Mucosa of rectum (tissue), 2 donors: ENCODE measurements around the gene MAN1C1.
"Not testable (repeated sequence)": the region's sequence is repeated elsewhere in the genome, so short reads cannot be mapped to it uniquely, and the experiment has no call there.

Experiments used
- H3K27ac ChIP-seq, 2 donors: one replicate each; pipeline ENCODE4 v1.7.0; 2013; ENCODE audit warnings: inconsistent platforms in 2 of 2, low read depth in 2 of 2, low read length in 2 of 2
- H3K27me3 ChIP-seq, 2 donors: one replicate each; pipeline ENCODE4 v1.7.0; 2013; ENCODE audit warnings: low read length in 2 of 2; ENCODE audit not compliant: control insufficient read depth in 2 of 2, insufficient read depth in 2 of 2
- H3K36me3 ChIP-seq, 2 donors: one replicate each; pipeline ENCODE4 v1.7.0; 2013; ENCODE audit warnings: low read length in 2 of 2; ENCODE audit not compliant: control insufficient read depth in 2 of 2, insufficient read depth in 2 of 2
- H3K4me1 ChIP-seq, 2 donors: one replicate each; pipeline ENCODE4 v1.7.0; 2013; ENCODE audit warnings: low read length in 2 of 2, mild to moderate bottlenecking in 1 of 2; ENCODE audit not compliant: control insufficient read depth in 2 of 2, insufficient read depth in 2 of 2
- H3K4me3 ChIP-seq, 2 donors: one replicate each; pipeline ENCODE4 v1.7.0; 2013; ENCODE audit warnings: low read length in 2 of 2
- H3K9ac ChIP-seq, 2 donors: one replicate each; pipeline ENCODE4 v1.7.0; 2013; ENCODE audit warnings: low read length in 2 of 2, low read depth in 1 of 2, mild to moderate bottlenecking in 1 of 2
- H3K9me3 ChIP-seq, 2 donors: one replicate each; pipeline ENCODE4 v1.7.0; 2013; ENCODE audit warnings: low read length in 2 of 2; ENCODE audit not compliant: control insufficient read depth in 2 of 2
- donor health status: healthy.
- donor health status: Normal muscosa, but diverticular disease.

MAN1C1 gene

DNA sequence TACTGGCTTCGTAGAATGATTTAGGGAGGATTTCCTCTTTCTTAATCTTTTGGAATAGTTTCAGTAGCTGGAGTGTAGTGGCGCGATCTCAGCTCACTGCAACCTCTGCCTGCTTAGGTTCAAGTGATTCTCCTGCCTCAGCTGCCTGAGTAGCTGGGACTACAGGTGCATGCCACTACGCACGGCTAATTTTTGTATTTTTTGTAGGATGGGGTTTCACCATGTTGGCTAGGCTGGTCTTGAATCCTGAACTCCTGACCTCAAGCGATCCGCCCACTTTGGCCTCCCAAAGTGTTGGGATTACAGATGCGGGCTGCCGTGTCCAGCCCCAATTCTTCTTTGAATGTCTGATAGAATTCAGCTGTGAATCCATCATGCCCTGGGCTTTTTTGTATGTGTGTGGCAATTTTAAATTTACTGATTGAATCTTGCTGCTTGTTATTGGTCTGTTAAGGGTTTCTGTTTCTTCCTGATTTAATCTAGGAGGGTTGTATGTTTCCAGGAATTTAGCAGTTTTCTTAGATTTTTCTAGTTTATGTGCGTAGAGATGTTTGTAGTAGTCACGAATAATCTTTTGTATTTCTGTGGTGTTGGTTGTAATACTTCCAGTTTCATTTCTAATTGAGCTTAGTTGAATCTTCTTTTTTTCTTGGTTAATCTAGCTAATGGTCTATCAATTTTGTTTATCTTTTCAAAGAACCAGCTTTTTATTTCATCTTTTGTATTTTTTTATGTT is 15.3 kb downstream of the MAN1C1 start:
- Histone ChIP-seq H3K27ac (peak overlapping the region in 1 of 2 donors; percentile 26), H3K27me3 (no peaks in the 10 kb centered on the region), H3K4me3 (peak overlapping the region in 1 of 2 donors; percentile 24), H3K36me3 (no peaks in the 10 kb centered on the region), H3K9me3 (no peaks in the 10 kb centered on the region), H3K4me1 (peaks cover 0 to 2% of the 10 kb centered on the region in 2 donors), H3K9ac (no peak overlapping the region)

GRCh38 chr1:25634066-25634465 is 17.5 kb downstream of the MAN1C1 start:
- no peaks in the 10 kb centered on the region for H3K27me3 ChIP-seq
- H3K9me3 ChIP-seq = no peaks in the 10 kb centered on the region
- H3K4me1 ChIP-seq = peaks cover 0 to 2% of the 10 kb centered on the region in 2 donors
- H3K27ac ChIP-seq = no peak overlapping the region
- no peaks in the 10 kb centered on the region for H3K36me3 ChIP-seq
- no peak overlapping the region for H3K9ac ChIP-seq
- H3K4me3 ChIP-seq = no peak overlapping the region

GRCh38 chr1:25634896-25635295 is 18.3 kb downstream of the MAN1C1 start:
- Histone ChIP-seq H3K27ac (no peak overlapping the region), H3K4me3 (no peak overlapping the region), H3K27me3 (no peaks in the 10 kb centered on the region), H3K9me3 (no peaks in the 10 kb centered on the region), H3K4me1 (peaks cover 0 to 2% of the 10 kb centered on the region in 2 donors), H3K36me3 (no peaks in the 10 kb centered on the region), H3K9ac (no peak overlapping the region)

GRCh38 chr1:25636141-25636540 is 19.6 kb downstream of the MAN1C1 start:
- H3K4me1 ChIP-seq, H3K27ac ChIP-seq, H3K4me3 ChIP-seq, H3K27me3 ChIP-seq, H3K9ac ChIP-seq, H3K9me3 ChIP-seq, H3K36me3 ChIP-seq: not testable (repeated sequence)

GRCh38 chr1:25640646-25641328 is 24.2 kb downstream of the MAN1C1 start:
- no peak overlapping the region for H3K27ac ChIP-seq
- H3K9ac ChIP-seq = no peak overlapping the region
- H3K4me1 ChIP-seq = peaks cover 0 to 7% of the 10 kb centered on the region in 2 donors

GRCh38 chr1:25641329-25641725 is 24.7 kb downstream of the MAN1C1 start:
- no peaks in the 10 kb centered on the region for H3K9me3 ChIP-seq
- H3K27ac ChIP-seq = no peak overlapping the region
- H3K4me3 ChIP-seq = no peak overlapping the region
- H3K27me3 ChIP-seq = peaks cover 0 to 3% of the 10 kb centered on the region in 2 donors
- H3K36me3 ChIP-seq = no peaks in the 10 kb centered on the region
- no peak overlapping the region for H3K9ac ChIP-seq
- H3K4me1 ChIP-seq = peaks cover 0 to 7% of the 10 kb centered on the region in 2 donors

More at GRCh38 chr1:25640646-25641328, 24.2 kb downstream of the MAN1C1 start:
- no peaks in the 10 kb centered on the region for H3K9me3 ChIP-seq
- peaks cover 0 to 3% of the 10 kb centered on the region in 2 donors for H3K27me3 ChIP-seq
- H3K4me3 ChIP-seq = no peak overlapping the region
- no peaks in the 10 kb centered on the region for H3K36me3 ChIP-seq

- Histone ChIP-seq H3K36me3 (no peaks in the 10 kb centered on the region), H3K9ac (no peak overlapping the region), H3K27ac (peak overlapping the region in 1 of 2 donors; percentile 39), H3K27me3 (peaks cover 0 to 3% of the 10 kb centered on the region in 2 donors), H3K4me3 (no peak overlapping the region), H3K4me1 (peaks cover 0 to 7% of the 10 kb centered on the region in 2 donors), H3K9me3 (no peaks in the 10 kb centered on the region)
Observed at GRCh38 chr1:25641931-25642573, 25.5 kb downstream of the MAN1C1 start.

GRCh38 chr1:25642574-25643108 is 26.1 kb downstream of the MAN1C1 start:
- no peaks in the 10 kb centered on the region for H3K36me3 ChIP-seq
- H3K27ac ChIP-seq = peak overlapping the region in 1 of 2 donors; percentile 39
- peaks cover 0 to 7% of the 10 kb centered on the region in 2 donors for H3K4me1 ChIP-seq
- no peaks in the 10 kb centered on the region for H3K9me3 ChIP-seq
- no peak overlapping the region for H3K4me3 ChIP-seq
- H3K27me3 ChIP-seq = peaks cover 0 to 3% of the 10 kb centered on the region in 2 donors
- H3K9ac ChIP-seq = no peak overlapping the region

GRCh38 chr1:25643929-25644328 is 27.3 kb downstream of the MAN1C1 start:
- Histone ChIP-seq H3K36me3 (no peaks in the 10 kb centered on the region), H3K4me1 (peaks cover 0 to 7% of the 10 kb centered on the region in 2 donors), H3K4me3 (no peak overlapping the region), H3K27ac (no peak overlapping the region), H3K9ac (no peak overlapping the region), H3K27me3 (peaks cover 0 to 3% of the 10 kb centered on the region in 2 donors), H3K9me3 (no peaks in the 10 kb centered on the region)

GRCh38 chr1:25644962-25645361 is 28.4 kb downstream of the MAN1C1 start:
- H3K9me3 ChIP-seq = no peaks in the 10 kb centered on the region
- H3K36me3 ChIP-seq = no peaks in the 10 kb centered on the region
- no peak overlapping the region for H3K4me3 ChIP-seq
- H3K4me1 ChIP-seq = peaks cover 0 to 7% of the 10 kb centered on the region in 2 donors
- peaks cover 0 to 3% of the 10 kb centered on the region in 2 donors for H3K27me3 ChIP-seq
- no peak overlapping the region for H3K27ac ChIP-seq
- no peak overlapping the region for H3K9ac ChIP-seq
